WERI-Rb-1 (cell line): ENCODE data around the gene ST3GAL3.

Source experiments
- DNase-seq: peaks from one replicate; pipeline ENCODE4 v3.0.0-alpha.2; 2020
- H3K27ac ChIP-seq: fragments of 250-450 bp; sonication (Bioruptor Pico); 2 replicates; pipeline ENCODE4 v1.5.1; 2020; ENCODE audit warnings: mild to moderate bottlenecking, moderate library complexity
- H3K27me3 ChIP-seq: fragments of 250-450 bp; sonication (Bioruptor Pico); 2 replicates; pipeline ENCODE4 v1.5.1; 2021; ENCODE audit warnings: mild to moderate bottlenecking, low read depth, moderate library complexity; ENCODE audit not compliant: insufficient read depth, severe bottlenecking
- H3K36me3 ChIP-seq: fragments of 250-450 bp; sonication (Bioruptor Pico); 2 replicates; pipeline ENCODE4 v1.5.1; 2020; ENCODE audit warnings: mild to moderate bottlenecking, moderate library complexity
- H3K4me3 ChIP-seq: 2 replicates; pipeline ENCODE4 v1.5.1; 2011; ENCODE audit warnings: low read depth, mild to moderate bottlenecking, control low read depth, low read length
- H3K9me3 ChIP-seq: fragments of 250-450 bp; sonication (Bioruptor Pico); 2 replicates; pipeline ENCODE4 v1.5.1; 2021; ENCODE audit warnings: mild to moderate bottlenecking, moderate library complexity; ENCODE audit not compliant: severe bottlenecking
- TF ChIP-seq, protein P1 (sequence below): IDR thresholded peaks from 2 replicates; pipeline ENCODE4 v1.5.1; 2011; ENCODE audit warnings: low read depth, mild to moderate bottlenecking, control low read depth, inconsistent platforms, low read length

Gene ST3GAL3

DNA sequence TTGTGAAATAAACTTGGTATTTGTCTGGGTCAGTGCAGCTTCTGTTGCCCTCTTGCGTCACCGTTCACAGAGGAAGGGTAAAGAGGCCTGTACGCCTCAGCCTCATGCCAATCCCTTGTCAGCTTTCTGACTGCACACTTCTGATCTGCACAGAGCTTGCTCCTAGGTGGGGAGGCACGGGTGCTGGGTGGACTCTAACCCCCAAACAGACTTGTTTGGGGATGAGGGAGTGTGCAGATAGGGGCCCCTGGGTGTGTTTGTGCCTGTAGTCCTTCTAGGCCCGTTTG, 270.9 kb downstream of the ST3GAL3 start:
- Histone ChIP-seq H3K27me3 (no peaks in the 10 kb centered on the region), H3K36me3 (peaks cover 55% of the 10 kb centered on the region), H3K4me3 (peak overlapping the region; percentile 74), H3K27ac (no peak overlapping the region), H3K9me3 (no peaks in the 10 kb centered on the region)
- TF ChIP-seq, protein P1, sequence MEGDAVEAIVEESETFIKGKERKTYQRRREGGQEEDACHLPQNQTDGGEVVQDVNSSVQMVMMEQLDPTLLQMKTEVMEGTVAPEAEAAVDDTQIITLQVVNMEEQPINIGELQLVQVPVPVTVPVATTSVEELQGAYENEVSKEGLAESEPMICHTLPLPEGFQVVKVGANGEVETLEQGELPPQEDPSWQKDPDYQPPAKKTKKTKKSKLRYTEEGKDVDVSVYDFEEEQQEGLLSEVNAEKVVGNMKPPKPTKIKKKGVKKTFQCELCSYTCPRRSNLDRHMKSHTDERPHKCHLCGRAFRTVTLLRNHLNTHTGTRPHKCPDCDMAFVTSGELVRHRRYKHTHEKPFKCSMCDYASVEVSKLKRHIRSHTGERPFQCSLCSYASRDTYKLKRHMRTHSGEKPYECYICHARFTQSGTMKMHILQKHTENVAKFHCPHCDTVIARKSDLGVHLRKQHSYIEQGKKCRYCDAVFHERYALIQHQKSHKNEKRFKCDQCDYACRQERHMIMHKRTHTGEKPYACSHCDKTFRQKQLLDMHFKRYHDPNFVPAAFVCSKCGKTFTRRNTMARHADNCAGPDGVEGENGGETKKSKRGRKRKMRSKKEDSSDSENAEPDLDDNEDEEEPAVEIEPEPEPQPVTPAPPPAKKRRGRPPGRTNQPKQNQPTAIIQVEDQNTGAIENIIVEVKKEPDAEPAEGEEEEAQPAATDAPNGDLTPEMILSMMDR: no peak
- no peak for DNase-seq

DNA sequence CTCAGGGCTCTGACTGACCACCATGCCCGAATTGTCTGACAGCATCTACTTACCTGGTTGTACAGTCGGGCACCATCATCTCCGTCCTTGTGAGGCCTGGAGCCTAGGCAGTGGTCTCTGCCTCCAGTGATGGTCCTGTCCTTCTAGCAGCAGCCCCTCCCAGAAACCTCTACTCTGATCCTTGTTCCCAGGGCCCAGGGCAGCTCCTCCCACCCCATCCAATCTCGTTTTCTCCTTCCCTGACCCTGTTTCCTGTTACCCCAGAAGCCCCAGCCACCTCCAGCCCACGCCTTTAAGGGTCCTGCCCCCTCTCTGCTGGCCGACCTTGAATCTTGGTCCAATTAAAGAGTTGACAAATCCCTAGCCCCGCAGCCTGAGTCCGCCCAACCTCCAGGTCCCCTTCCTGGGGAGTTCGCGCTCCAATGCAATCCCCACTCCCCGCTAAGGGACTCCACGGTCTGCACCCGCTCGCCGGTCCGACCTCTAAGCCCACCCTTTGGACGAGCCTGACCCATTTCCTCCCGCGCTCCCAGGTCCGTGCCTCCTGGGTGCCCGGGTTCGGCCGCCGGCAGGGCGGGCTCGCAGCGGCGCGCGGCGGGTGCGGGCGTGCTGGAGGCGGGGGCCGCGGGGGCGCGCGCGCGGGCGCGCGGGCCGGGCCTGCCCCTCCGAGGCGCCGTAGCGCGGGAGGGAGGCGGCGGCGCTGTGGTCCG, 271.4 kb downstream of the ST3GAL3 start, which contains the start of gene B4GALT2:
TSS of gene B4GALT2 (plus strand) at position 660 of the 710 bp plus-strand sequence. CDS start 1,951 bp downstream, outside the sequence.
- peaks cover 55% of the 10 kb centered on the region for H3K36me3 ChIP-seq

DNA sequence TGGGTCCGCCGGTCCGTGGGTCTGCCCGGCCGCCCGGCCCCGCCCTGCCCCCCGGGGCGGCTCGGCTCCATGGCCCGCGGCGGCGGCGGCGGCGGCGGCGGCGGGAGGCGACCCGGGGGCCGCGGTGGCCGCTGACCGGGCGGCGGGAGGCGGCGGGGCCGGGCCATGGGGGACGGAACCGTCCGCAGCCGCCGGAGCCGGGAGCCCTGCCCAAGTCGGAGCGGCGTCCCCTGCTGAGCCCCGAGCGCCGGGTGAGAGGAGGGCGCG, 271.9 kb downstream of the ST3GAL3 start:
- DNase-seq: no peak
- TF ChIP-seq, protein P1: no peak
- Histone ChIP-seq H3K9me3 (no peaks in the 10 kb centered on the region), H3K27ac (peak overlapping the region; percentile 77), H3K4me3 (peak overlapping the region; percentile 43), H3K36me3 (peaks cover 57% of the 10 kb centered on the region), H3K27me3 (no peaks in the 10 kb centered on the region)

More for the DNA sequence above, 271.4 kb downstream of the ST3GAL3 start, which contains the start of gene B4GALT2:
- H3K27ac ChIP-seq: peak within 1 kb of the TSS; percentile 77
- peak; percentile 50 for DNase-seq
- H3K9me3 ChIP-seq: no peaks in the 10 kb centered on the region
- TF ChIP-seq, protein P1: no peak
- H3K4me3 ChIP-seq: peak within 1 kb of the TSS; percentile 74
- H3K27me3 ChIP-seq: no peaks in the 10 kb centered on the region

DNA sequence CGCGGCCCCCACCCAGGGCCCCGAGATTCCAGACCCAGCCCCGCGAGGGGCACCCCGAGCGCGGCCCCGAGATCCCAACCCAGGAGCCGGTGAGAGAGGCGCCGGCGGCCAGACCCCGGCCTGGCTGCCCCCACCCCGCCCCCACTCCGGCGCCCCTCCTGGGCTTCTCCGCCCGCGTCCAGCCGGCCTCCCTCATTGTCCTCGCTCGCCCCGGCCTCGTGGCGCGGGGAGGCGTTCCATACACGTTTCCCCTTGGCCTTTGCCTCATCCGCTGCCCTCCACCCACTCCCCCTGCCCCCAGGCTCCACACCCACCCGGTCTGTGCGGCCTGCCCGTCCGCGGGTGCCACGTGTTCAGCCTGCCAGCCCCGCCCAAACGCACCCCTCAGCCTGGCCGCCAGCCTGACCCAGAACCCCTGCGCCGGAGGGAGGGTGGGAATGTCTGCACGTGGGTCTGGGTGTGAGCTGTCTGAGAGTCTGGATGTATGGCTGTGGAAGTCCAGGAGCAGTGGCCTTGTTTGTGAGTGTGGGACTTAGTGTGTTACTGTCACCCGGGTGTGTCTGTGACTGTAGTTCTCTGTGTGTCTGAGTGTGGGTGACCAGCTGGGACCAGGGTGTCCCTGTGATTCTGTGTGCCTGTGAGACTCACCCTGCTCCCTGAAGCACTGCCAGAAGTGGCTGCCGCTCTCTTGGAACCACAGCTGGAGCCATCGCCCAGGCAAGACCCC, 272.4 kb downstream of the ST3GAL3 start:
- Histone ChIP-seq H3K9me3 (no peaks in the 10 kb centered on the region), H3K27ac (peak overlapping the region; percentile 77), H3K36me3 (peaks cover 62% of the 10 kb centered on the region), H3K27me3 (no peaks in the 10 kb centered on the region), H3K4me3 (peak overlapping the region; percentile 43)
- TF ChIP-seq, protein P1: no peak
- DNase-seq: peak; percentile 59

DNA sequence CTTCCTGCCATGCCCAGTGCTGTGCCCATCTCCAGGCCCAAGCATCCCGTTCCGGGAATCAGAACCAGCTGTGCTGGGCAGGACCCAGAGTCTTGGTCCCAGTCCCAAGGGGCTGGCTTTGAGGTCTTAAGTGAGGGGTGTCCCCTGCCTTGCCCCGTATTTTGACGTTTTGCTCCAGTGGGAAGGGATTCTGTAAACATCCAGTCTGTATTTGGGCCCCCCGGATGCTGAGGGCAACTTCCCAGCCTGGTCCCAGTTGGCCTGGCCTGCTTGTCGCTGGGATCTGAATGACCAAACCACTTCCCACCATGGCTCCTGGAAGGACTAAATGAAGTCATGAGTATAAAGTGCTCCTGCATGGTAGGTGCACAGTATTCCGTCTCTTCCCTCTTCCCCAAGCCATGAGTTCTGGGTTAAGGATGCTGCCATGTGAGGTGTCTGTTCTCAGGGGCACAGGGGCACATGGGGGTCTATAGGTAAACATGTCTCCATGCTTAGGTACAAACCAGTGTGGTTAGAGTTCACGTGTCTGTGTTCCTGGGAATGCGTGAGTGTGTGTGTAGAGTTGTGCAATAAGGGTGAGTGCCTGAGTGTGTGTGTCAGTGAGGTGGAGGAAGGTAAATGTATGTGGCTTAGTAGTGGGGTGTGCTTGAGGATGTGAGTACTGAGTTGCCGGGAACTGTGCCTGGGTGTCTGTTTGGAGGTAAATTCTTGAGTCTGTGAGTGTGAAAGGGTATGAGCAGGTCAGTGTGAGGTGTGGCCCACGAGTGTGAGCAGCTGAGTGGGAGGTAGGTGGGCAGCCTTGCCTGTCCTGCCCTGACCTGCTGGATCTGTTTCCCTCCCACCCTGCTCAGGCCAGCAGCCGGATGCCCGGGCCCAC, 273.2 kb downstream of the ST3GAL3 start:
- no peaks in the 10 kb centered on the region for H3K27me3 ChIP-seq
- H3K4me3 ChIP-seq: peak overlapping the region; percentile 43
- DNase-seq: no peak
- H3K36me3 ChIP-seq: peaks cover 64% of the 10 kb centered on the region
- no peaks in the 10 kb centered on the region for H3K9me3 ChIP-seq
- TF ChIP-seq, protein P1: no peak
- H3K27ac ChIP-seq: peak overlapping the region; percentile 77
